ENCODE results near the gene ANGPTL4.

- no peak for TF ChIP-seq PATZ1 (CRISPR knock-in tag; IDR thresholded peaks at IDR 0.05; ENCODE audit: borderline replicate concordance)
- no peak for TF ChIP-seq SNAI2 (CRISPR knock-in tag; IDR thresholded peaks at IDR 0.05)
- no peak for TF ChIP-seq PPARA (CRISPR knock-in tag; IDR thresholded peaks at IDR 0.05; ENCODE audit: borderline replicate concordance)
- TF ChIP-seq ARNTL (CRISPR knock-in tag; IDR thresholded peaks at IDR 0.05; ENCODE audit: borderline replicate concordance, low read depth) = no peak
Observed at GRCh38 chr19:8358948-8359347, 5.0 kb upstream of the ANGPTL4 start.

Data from SK-N-SH treated with all-trans-retinoic acid at 6 μM for 48 hours (cell line).